Esophagus muscularis mucosa (tissue), 4 donors: Measurements from ENCODE around the gene SPSB4. TPM values are rescaled to one million over a fixed set of nuclear protein-coding genes. Genes with fewer than 3 reads are reported as not detected.
A peak's percentile ranks its signal among the peaks of the same experiment; 100 is the strongest.

ENCODE experiments used
- DNase-seq: peaks from one replicate; pipeline ENCODE4 v3.0.0-alpha.2; 2017; ENCODE audit errors: extremely low spot score
- H3K27ac ChIP-seq, 4 donors: fragments of 200-600 bp; sonication (generic); replicated peaks in 1 of 4; 1 replicate in 3 of 4; 2 replicates in 1 of 4; pipeline ENCODE4 v1.5.1; 2016 to 2019; ENCODE audit warnings: mild to moderate bottlenecking in 1 of 4
- H3K27me3 ChIP-seq, 4 donors: fragments of 200-600 bp; sonication (generic); one replicate each; pipeline versions ENCODE4 v1.5.1 to v1.6.0; 2016 to 2019
- H3K36me3 ChIP-seq, 4 donors: fragments of 200-600 bp; sonication (generic); one replicate each; pipeline ENCODE4 v1.5.1; 2016 to 2019
- H3K4me1 ChIP-seq, 4 donors: fragments of 200-600 bp; sonication (generic); one replicate each; pipeline ENCODE4 v1.5.1; 2016 to 2019
- H3K4me3 ChIP-seq, 4 donors: fragments of 200-600 bp; sonication (generic); 1 replicate in 2 of 4; 2 replicates in 2 of 4; pipeline ENCODE4 v1.5.1; 2016 to 2019; ENCODE audit warnings: mild to moderate bottlenecking in 4 of 4, moderate library complexity in 1 of 4
- H3K9me3 ChIP-seq, 4 donors: fragments of 200-600 bp; sonication (generic); 1 replicate in 3 of 4; 2 replicates in 1 of 4; pipeline ENCODE4 v1.5.1; 2016 to 2019
- EP300 ChIP-seq: sonication (generic); formaldehyde crosslinking; IDR thresholded peaks from one replicate; pipeline ENCODE4 v1.6.1; 2017; ENCODE audit warnings: antibody characterized with exemption
- POLR2A ChIP-seq: fragments of 450-650 bp; IDR thresholded peaks from one replicate; pipeline ENCODE4 v1.6.1; 2017; ENCODE audit warnings: antibody characterized with exemption, moderate library complexity, mild to moderate bottlenecking, low read depth
- POLR2AphosphoS5 ChIP-seq, 2 donors: sonication (generic); formaldehyde crosslinking; IDR thresholded peaks; one replicate each; pipeline ENCODE4 v1.6.1; 2017; ENCODE audit warnings: antibody characterized with exemption in 2 of 2
- WGBS: methylation state at CpG from one replicate; pipeline ENCODE4 v1.1.5; 2018; 5-methylcytosine and 5-hydroxymethylcytosine counted together
- intact Hi-C: fragments of 100-400 bp; cut with DNase I; formaldehyde crosslinking; loops from one replicate; pipeline ENCODE4 v1.15.1; 2023
- total RNA-seq, 4 donors: library from RNA; depleted of rRNA; stranded (reverse); fragments of >200 nt; gene quantifications; one replicate each; pipeline versions ENCODE4 v1.1.0 to v1.2.1, GENCODE V29; 2016
- TF ChIP-seq, protein P1 (sequence below), 3 experiments: fragments of 200-600 bp in 2 of 3; fragments of 450-650 bp in 1 of 3; sonication (generic) in 2 of 3; IDR thresholded peaks; one replicate each; pipeline ENCODE4 v1.5.1; 2017 to 2019; ENCODE audit warnings: antibody characterized with exemption in 3 of 3, mild to moderate bottlenecking in 2 of 3, moderate library complexity in 1 of 3

SPSB4 gene
- total RNA-seq: 1 to 10 TPM in 3 of 4 donors, under 1 TPM in 1; 0.50 to 5.4 (median 1.8) TPM

DNA sequence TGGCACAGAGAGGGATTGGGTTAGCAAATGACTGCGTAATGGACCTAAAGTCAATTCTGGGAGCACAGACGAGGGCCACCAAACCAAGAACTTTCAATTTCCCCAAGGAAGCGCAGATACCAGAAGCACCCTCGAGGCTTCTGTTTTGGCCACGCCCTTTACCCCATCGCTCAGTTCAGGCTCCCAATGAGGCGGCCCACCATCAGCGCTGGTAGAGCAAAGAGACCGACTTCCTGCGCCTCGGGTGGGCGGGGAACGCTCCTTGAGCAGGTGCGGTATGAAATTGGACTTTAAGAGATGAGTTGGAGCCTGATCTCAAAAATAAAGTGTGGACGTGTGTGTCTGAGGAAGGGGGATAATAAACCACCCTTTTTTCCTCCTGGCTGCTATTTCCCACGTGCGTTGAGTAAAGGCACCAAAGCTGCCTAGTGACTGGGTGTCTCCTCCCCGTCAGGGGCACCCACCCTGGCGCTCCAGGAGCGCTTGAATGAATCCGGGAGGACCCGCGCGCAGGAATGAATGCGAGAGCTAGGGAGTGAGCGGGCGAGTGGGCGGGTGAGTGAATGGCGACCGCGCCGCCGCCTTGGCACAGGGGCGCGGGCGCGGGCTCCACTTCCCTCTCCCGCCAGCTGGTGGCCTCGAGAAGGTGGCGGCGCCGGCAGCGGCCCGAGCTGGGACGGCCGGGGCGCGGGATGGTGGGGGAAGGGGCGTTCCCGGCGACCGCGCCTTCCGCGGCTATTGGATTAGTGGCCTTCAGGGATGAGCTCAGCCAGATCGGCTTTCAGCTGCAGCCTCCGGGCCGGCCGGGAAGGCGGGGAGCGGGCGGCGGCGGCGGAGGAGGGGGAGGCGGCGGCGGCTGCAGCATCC lies at the start of gene SPSB4:
Gene SPSB4 (plus strand): TSS at position 772 of the 867 bp plus-strand sequence. CDS start 14,758 bp downstream, outside the sequence.
- Histone ChIP-seq H3K4me1 (peaks cover 4 to 31% (median 28%) of the 10 kb centered on the region in 4 donors), H3K27me3 (peaks cover 0 to 51% (median 3%) of the 10 kb centered on the region in 4 donors), H3K4me3 (peak within 1 kb of the TSS; percentile 61 to 65 (median 62)), H3K9me3 (no peaks in the 10 kb centered on the region), H3K36me3 (no peaks in the 10 kb centered on the region), H3K27ac (peak within 1 kb of the TSS in 3 of 4 donors; percentile 47 to 72 (median 54))
- 5% methylated on average over 56 of the region's 68 CpGs for WGBS
- intact Hi-C loops: no loop called here
- TF ChIP-seq, protein P1, sequence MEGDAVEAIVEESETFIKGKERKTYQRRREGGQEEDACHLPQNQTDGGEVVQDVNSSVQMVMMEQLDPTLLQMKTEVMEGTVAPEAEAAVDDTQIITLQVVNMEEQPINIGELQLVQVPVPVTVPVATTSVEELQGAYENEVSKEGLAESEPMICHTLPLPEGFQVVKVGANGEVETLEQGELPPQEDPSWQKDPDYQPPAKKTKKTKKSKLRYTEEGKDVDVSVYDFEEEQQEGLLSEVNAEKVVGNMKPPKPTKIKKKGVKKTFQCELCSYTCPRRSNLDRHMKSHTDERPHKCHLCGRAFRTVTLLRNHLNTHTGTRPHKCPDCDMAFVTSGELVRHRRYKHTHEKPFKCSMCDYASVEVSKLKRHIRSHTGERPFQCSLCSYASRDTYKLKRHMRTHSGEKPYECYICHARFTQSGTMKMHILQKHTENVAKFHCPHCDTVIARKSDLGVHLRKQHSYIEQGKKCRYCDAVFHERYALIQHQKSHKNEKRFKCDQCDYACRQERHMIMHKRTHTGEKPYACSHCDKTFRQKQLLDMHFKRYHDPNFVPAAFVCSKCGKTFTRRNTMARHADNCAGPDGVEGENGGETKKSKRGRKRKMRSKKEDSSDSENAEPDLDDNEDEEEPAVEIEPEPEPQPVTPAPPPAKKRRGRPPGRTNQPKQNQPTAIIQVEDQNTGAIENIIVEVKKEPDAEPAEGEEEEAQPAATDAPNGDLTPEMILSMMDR (IDR thresholded peaks at IDR 0.05): peak; percentile 29 to 52 (median 31)
- no peak for TF ChIP-seq EP300
- TF ChIP-seq POLR2A: no peak
- TF ChIP-seq POLR2AphosphoS5 (IDR thresholded peaks at IDR 0.05): peak in 1 of 2 donors; percentile 8
- DNase-seq: peak; percentile 90

- 100% methylated on average over 1 of the region's 1 CpG for WGBS
- TF ChIP-seq EP300 (no peak), POLR2A (no peak), POLR2AphosphoS5 (IDR thresholded peaks at IDR 0.05) (no peak)
- TF ChIP-seq, protein P1 (IDR thresholded peaks at IDR 0.05): no peak
- intact Hi-C loops: loop anchor here (2.0 kb wide), 1 partner anchor 192 kb away; no protein-coding TSS in a partner anchor
These were observed 44.8 kb upstream of the SPSB4 start for GRCh38 chr3:141006344-141006743.

DNA sequence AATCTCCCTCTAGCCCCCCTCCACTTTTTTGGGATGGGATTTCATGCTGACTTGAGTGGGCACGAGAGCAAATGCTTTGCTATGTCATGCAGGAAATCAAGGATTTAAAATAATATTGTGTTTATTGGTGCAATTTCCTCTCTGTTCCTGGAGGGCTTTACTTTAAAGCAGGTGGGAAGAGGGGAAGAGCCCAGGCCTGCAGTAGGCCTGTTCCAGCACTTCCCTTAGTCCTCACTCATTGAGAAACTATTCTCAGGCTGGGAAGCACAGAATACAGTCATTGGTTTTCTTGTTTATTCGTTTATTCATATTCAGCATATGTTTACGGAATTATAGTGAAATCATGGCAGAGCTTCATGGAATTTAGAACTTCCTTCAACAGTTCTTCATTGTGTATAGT lies 41.7 kb upstream of the SPSB4 start:
- Histone ChIP-seq H3K27me3 (no peaks in the 10 kb centered on the region), H3K36me3 (no peaks in the 10 kb centered on the region), H3K4me3 (no peak overlapping the region), H3K9me3 (no peaks in the 10 kb centered on the region), H3K27ac (no peak overlapping the region), H3K4me1 (peaks cover 0 to 13% (median 10%) of the 10 kb centered on the region in 4 donors)
- WGBS: 84% methylated on average over 3 of the region's 3 CpGs
- TF ChIP-seq EP300 (no peak), POLR2AphosphoS5 (IDR thresholded peaks at IDR 0.05) (no peak)
- no peak for DNase-seq
- intact Hi-C loops: no loop called here

More at GRCh38 chr3:141006344-141006743, 44.8 kb upstream of the SPSB4 start:
- no peaks in the 10 kb centered on the region for H3K27me3 ChIP-seq
- no peak overlapping the region for H3K27ac ChIP-seq
- H3K4me3 ChIP-seq: no peak overlapping the region
- no peak for DNase-seq
- no peaks in the 10 kb centered on the region for H3K9me3 ChIP-seq
- no peaks in the 10 kb centered on the region for H3K36me3 ChIP-seq
- H3K4me1 ChIP-seq: peaks cover 0 to 4% (median 2%) of the 10 kb centered on the region in 4 donors

DNA sequence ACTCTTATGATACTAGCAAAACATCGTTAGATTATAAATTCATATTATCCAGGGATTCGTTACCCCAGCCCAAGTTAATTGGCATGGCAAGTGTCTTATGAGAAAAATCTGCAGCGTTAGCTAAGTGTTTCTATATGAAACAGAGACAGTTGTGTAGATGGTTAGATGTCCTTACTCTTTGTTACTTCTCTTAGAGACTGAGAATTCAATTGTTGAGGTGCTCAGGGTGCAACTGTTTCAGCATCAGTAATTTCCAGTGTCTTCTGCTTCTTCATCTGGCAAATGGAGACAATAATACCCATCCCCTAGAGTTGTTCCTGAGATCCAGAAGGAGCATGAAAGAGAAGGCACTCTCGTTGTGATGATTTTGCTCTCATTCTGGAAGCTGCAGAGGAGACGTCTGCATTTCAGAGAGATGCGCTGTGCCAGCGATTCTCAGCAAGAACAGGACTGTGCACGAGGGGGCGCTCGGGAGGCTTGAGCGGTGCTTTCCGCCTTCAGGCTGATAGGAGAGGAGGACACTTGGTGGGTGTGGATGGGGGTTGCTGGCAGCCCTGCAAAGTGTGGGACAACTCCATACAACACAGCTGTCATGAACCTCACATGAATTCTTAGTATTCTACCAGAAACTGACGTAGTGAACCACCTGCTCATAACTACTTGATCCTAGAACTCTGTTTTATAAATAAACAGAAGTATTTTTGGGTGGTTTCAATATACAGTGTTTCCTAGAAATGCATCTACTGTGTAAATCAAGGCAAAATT lies 39.7 kb upstream of the SPSB4 start:
- H3K36me3 ChIP-seq: no peaks in the 10 kb centered on the region
- DNase-seq: no peak
- H3K4me1 ChIP-seq: peaks cover 0 to 13% (median 10%) of the 10 kb centered on the region in 4 donors
- no peak for TF ChIP-seq POLR2A
- TF ChIP-seq, protein P1 (IDR thresholded peaks at IDR 0.05): peak; percentile 75 to 84 (median 83)
- H3K4me3 ChIP-seq: no peak overlapping the region
- no peak overlapping the region for H3K27ac ChIP-seq
- H3K27me3 ChIP-seq: no peaks in the 10 kb centered on the region
- intact Hi-C loops: loop anchor here (2.0 kb wide), 1 partner anchor 95 kb away; no protein-coding TSS in a partner anchor
- no peaks in the 10 kb centered on the region for H3K9me3 ChIP-seq
- WGBS: 16% methylated on average over 13 of the region's 13 CpGs

DNA sequence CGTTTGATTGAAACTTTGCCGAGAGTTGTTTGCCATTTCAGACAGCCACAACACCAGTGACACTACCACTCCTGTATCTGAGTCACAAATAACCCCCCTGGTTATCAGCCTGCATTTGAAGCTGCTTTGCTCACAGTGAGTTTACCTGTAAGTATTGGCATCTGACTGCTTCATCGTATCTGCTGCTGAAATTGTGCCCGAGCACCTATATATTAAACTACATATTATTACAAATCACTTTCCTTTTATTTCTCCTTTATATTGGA lies 39.2 kb upstream of the SPSB4 start:
- Histone ChIP-seq H3K4me3 (no peak overlapping the region), H3K4me1 (peaks cover 0 to 13% (median 10%) of the 10 kb centered on the region in 4 donors), H3K27ac (no peak overlapping the region), H3K9me3 (no peaks in the 10 kb centered on the region), H3K27me3 (no peaks in the 10 kb centered on the region), H3K36me3 (no peaks in the 10 kb centered on the region)
- DNase-seq: no peak
- intact Hi-C loops: loop anchor here (2.0 kb wide), 1 partner anchor 95 kb away; no protein-coding TSS in a partner anchor
- 51% methylated on average over 4 of the region's 4 CpGs for WGBS
- TF ChIP-seq EP300: no peak
- TF ChIP-seq, protein P1 (IDR thresholded peaks at IDR 0.05): no peak
- TF ChIP-seq POLR2AphosphoS5 (IDR thresholded peaks at IDR 0.05): no peak
- TF ChIP-seq POLR2A: no peak
